ENCODE results near the gene C2orf69. TPM values are rescaled to one million over a fixed set of nuclear protein-coding genes. Genes with fewer than 3 reads are reported as not detected.

The C2orf69 gene
- total RNA-seq, 1 experiment from 2014 or later, result 11.4 TPM

- no peak for DNase-seq (ENCODE audit: low read depth, low spot score)
- in situ Hi-C loops (cut with HindIII; ENCODE audit: low pct_unique_long_range_greater_than_20kb, low sequenced_read_pairs), result no loop called here
Measured at GRCh38 chr2:199946836-199947235, 35.7 kb downstream of the C2orf69 start.

- in situ Hi-C loops (cut with HindIII; ENCODE audit: low pct_unique_long_range_greater_than_20kb, low sequenced_read_pairs), result no loop called here
- no peak for DNase-seq (ENCODE audit: low read depth, low spot score)
Measured at GRCh38 chr2:199950396-199950795, 39.3 kb downstream of the C2orf69 start.

GRCh38 chr2:199951023-199951422 lies 39.9 kb downstream of the C2orf69 start:
- DNase-seq (ENCODE audit: low read depth, low spot score), result no peak
- in situ Hi-C loops (cut with HindIII; ENCODE audit: low pct_unique_long_range_greater_than_20kb, low sequenced_read_pairs), result no loop called here

GRCh38 chr2:199955007-199955338 lies 43.9 kb downstream of the C2orf69 start:
- in situ Hi-C loops (cut with HindIII; ENCODE audit: low pct_unique_long_range_greater_than_20kb, low sequenced_read_pairs), result no loop called here
- DNase-seq (ENCODE audit: low read depth, low spot score), result peak; percentile 58

- in situ Hi-C loops (cut with HindIII; ENCODE audit: low pct_unique_long_range_greater_than_20kb, low sequenced_read_pairs), result no loop called here
- peak; percentile 80 for DNase-seq (ENCODE audit: low read depth, low spot score)
Measured at GRCh38 chr2:199955339-199956061, 44.4 kb downstream of the C2orf69 start, which contains the start of the genes MAIP1 and TYW5. TSS of gene MAIP1 (plus strand) at chr2:199955582. CDS start at chr2:199955799, 217 bp downstream. TSS of gene TYW5 (minus strand) at chr2:199955491. CDS start at chr2:199955470, 21 bp downstream.

- in situ Hi-C loops (cut with HindIII; ENCODE audit: low pct_unique_long_range_greater_than_20kb, low sequenced_read_pairs), result no loop called here
- DNase-seq (ENCODE audit: low read depth, low spot score), result no peak
Measured at GRCh38 chr2:199956062-199956380, 44.9 kb downstream of the C2orf69 start.

GRCh38 chr2:199958014-199958413 lies 46.9 kb downstream of the C2orf69 start:
- no peak for DNase-seq (ENCODE audit: low read depth, low spot score)
- in situ Hi-C loops (cut with HindIII; ENCODE audit: low pct_unique_long_range_greater_than_20kb, low sequenced_read_pairs), result no loop called here

GRCh38 chr2:199962203-199962602 lies 51.1 kb downstream of the C2orf69 start:
- in situ Hi-C loops (cut with HindIII; ENCODE audit: low pct_unique_long_range_greater_than_20kb, low sequenced_read_pairs), result no loop called here
- no peak for DNase-seq (ENCODE audit: low read depth, low spot score)

GRCh38 chr2:199966405-199966804 lies 55.3 kb downstream of the C2orf69 start:
- in situ Hi-C loops (cut with HindIII; ENCODE audit: low pct_unique_long_range_greater_than_20kb, low sequenced_read_pairs), result no loop called here

GRCh38 chr2:199966976-199967375 lies 55.9 kb downstream of the C2orf69 start:
- no peak for DNase-seq (ENCODE audit: low read depth, low spot score)
- in situ Hi-C loops (cut with HindIII; ENCODE audit: low pct_unique_long_range_greater_than_20kb, low sequenced_read_pairs), result no loop called here

More at GRCh38 chr2:199966405-199966804, 55.3 kb downstream of the C2orf69 start:
- DNase-seq (ENCODE audit: low read depth, low spot score), result no peak

- DNase-seq (ENCODE audit: low read depth, low spot score), result no peak
- in situ Hi-C loops (cut with HindIII; ENCODE audit: low pct_unique_long_range_greater_than_20kb, low sequenced_read_pairs), result no loop called here
Measured at GRCh38 chr2:199968126-199968525, 57.0 kb downstream of the C2orf69 start.

- in situ Hi-C loops (cut with HindIII; ENCODE audit: low pct_unique_long_range_greater_than_20kb, low sequenced_read_pairs), result no loop called here
- DNase-seq (ENCODE audit: low read depth, low spot score), result no peak
Measured at GRCh38 chr2:199972088-199972626, 61.1 kb downstream of the C2orf69 start.

GRCh38 chr2:199973703-199974102 lies 62.6 kb downstream of the C2orf69 start:
- DNase-seq (ENCODE audit: low read depth, low spot score), result peak; percentile 54
- in situ Hi-C loops (cut with HindIII; ENCODE audit: low pct_unique_long_range_greater_than_20kb, low sequenced_read_pairs), result no loop called here

GRCh38 chr2:199975273-199975895 lies 64.3 kb downstream of the C2orf69 start:
- no peak for DNase-seq (ENCODE audit: low read depth, low spot score)
- in situ Hi-C loops (cut with HindIII; ENCODE audit: low pct_unique_long_range_greater_than_20kb, low sequenced_read_pairs), result no loop called here

Small RNA genes lying within 50 kb of the gene (small RNA-seq; reads per million reads assigned to genes)
- gene AC108032.1 (0 reads per million in 2 experiments), gene RN7SL717P (0 reads per million in 2 experiments)

Other genes starting within 250 kb of the C2orf69 start
- 5.6 and 7.6 TPM in 2 replicates for gene FTCDNL1, start 60.1 kb upstream of the C2orf69 start, total RNA-seq (2014; rRNA removed; shearing (Covaris generic))
- gene TYW5, start 44.2 kb downstream of the C2orf69 start, total RNA-seq (2014; rRNA removed; shearing (Covaris generic)), result 15.2 and 15.8 TPM in 2 replicates
- 32.4 and 37.4 TPM in 2 replicates for gene MAIP1, start 44.3 kb downstream of the C2orf69 start, total RNA-seq (2014; rRNA removed; shearing (Covaris generic))